ENCODE measurements around the gene MAPK4.
"Not testable (repeated sequence)": the region's sequence is repeated elsewhere in the genome, so short reads cannot be mapped to it uniquely, and the experiment has no call there.

The MAPK4 gene

GRCh38 chr18:50706199-50706598, 146.3 kb downstream of the MAPK4 start:
- Histone ChIP-seq H2BK120ac (ENCODE audit: low read depth, low read length) (no peak overlapping the region), H4K8ac (ENCODE audit: low read depth, low read length) (no peak overlapping the region), H3K4me1 (ENCODE audit: control insufficient read depth, low read depth, low read length) (no peaks in the 10 kb centered on the region), H3K27me3 (ENCODE audit: insufficient read depth, low read length, poor library complexity) (no peaks in the 10 kb centered on the region), H3K56ac (ENCODE audit: low read length) (no peak overlapping the region), H3K18ac (ENCODE audit: low read length) (no peak overlapping the region), H3K4me3 (ENCODE audit: low read length) (no peak overlapping the region), H3K4me2 (ENCODE audit: low read length) (no peak overlapping the region), H3K23ac (ENCODE audit: low read length) (no peak overlapping the region), H2BK5ac (ENCODE audit: low read length) (no peak overlapping the region), H3K9ac (ENCODE audit: low read length) (no peak overlapping the region), H3K36me3 (ENCODE audit: control insufficient read depth, insufficient read depth, low read length) (no peaks in the 10 kb centered on the region), H2AK5ac (ENCODE audit: low read length) (no peak overlapping the region), H3K79me2 (ENCODE audit: control insufficient read depth, insufficient read depth, low read length) (no peaks in the 10 kb centered on the region), H2BK15ac (replicated peaks; ENCODE audit: low read depth) (no peak overlapping the region), H3K79me1 (ENCODE audit: low read length) (no peaks in the 10 kb centered on the region), H3K4ac (ENCODE audit: low read depth, low read length) (no peak overlapping the region), H3K27ac (ENCODE audit: low read depth, low read length) (no peak overlapping the region), H4K5ac (ENCODE audit: low read length) (no peak overlapping the region)
- no peak for DNase-seq
- no CpG with 5 or more reads among the region's 6 CpGs for WGBS (ENCODE audit: extremely low coverage, insufficient coverage, low lambda C conversion rate)

DNA sequence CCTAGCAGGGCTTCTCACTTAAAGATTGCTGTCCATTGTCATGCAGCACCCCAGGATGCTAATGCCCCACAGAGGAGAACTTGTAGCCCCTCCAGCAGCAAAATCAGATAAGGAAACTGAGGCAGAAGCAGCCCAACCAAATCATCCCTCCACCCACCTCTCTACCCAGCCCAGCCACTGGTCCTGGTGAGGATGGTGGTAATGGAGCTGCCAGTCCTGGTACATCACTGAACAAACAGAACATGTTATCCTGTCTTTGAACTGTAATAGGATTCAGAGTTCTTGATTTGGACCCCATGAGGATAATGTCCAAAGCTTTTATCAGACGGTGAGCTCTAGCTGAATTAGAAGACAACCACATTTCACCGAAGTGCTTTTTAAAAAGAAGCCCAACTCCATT, 146.8 kb downstream of the MAPK4 start:
- no peak overlapping the region for H3K4ac ChIP-seq (ENCODE audit: low read depth, low read length)

DNA sequence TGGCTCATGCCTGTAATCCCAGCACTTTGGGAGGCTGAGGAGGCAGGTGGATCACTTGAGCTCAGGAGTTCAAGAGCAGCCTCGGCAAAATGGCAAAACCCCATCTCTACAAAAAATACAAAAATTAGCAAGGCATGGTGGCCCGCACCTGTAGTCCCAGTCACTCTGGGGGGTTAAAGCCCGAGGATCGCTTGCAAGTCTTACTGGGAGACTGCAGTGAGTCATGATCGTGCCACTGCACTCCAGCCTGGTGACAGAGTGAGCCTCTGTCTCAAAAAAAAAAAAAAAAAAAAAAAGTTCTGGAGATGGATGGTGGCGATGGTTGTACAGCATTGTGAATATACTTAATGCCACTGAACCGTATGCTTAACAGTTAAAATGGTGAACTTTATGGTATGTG, 147.4 kb downstream of the MAPK4 start:
- not testable (repeated sequence) for DNase-seq; H3K27ac ChIP-seq (ENCODE audit: low read depth, low read length); H3K4ac ChIP-seq (ENCODE audit: low read depth, low read length); H3K4me1 ChIP-seq (ENCODE audit: control insufficient read depth, low read depth, low read length); H3K56ac ChIP-seq (ENCODE audit: low read length); H3K18ac ChIP-seq (ENCODE audit: low read length); H2AK5ac ChIP-seq (ENCODE audit: low read length); H4K8ac ChIP-seq (ENCODE audit: low read depth, low read length); H3K36me3 ChIP-seq (ENCODE audit: control insufficient read depth, insufficient read depth, low read length); H3K79me2 ChIP-seq (ENCODE audit: control insufficient read depth, insufficient read depth, low read length); H2BK15ac ChIP-seq (replicated peaks; ENCODE audit: low read depth); H4K5ac ChIP-seq (ENCODE audit: low read length); H3K4me2 ChIP-seq (ENCODE audit: low read length); H3K27me3 ChIP-seq (ENCODE audit: insufficient read depth, low read length, poor library complexity); H3K23ac ChIP-seq (ENCODE audit: low read length); H2BK120ac ChIP-seq (ENCODE audit: low read depth, low read length); H3K79me1 ChIP-seq (ENCODE audit: low read length); H2BK5ac ChIP-seq (ENCODE audit: low read length); H3K4me3 ChIP-seq (ENCODE audit: low read length); H3K9ac ChIP-seq (ENCODE audit: low read length)
- WGBS (ENCODE audit: extremely low coverage, insufficient coverage, low lambda C conversion rate), result no CpG with 5 or more reads among the region's 7 CpGs

More for the DNA sequence above, 146.8 kb downstream of the MAPK4 start:
- H2BK120ac ChIP-seq (ENCODE audit: low read depth, low read length), result no peak overlapping the region
- no peak overlapping the region for H3K23ac ChIP-seq (ENCODE audit: low read length)
- H2BK15ac ChIP-seq (replicated peaks; ENCODE audit: low read depth), result no peak overlapping the region
- no peaks in the 10 kb centered on the region for H3K27me3 ChIP-seq (ENCODE audit: insufficient read depth, low read length, poor library complexity)
- no peak overlapping the region for H3K4me2 ChIP-seq (ENCODE audit: low read length)
- H3K56ac ChIP-seq (ENCODE audit: low read length), result no peak overlapping the region
- no peaks in the 10 kb centered on the region for H3K79me2 ChIP-seq (ENCODE audit: control insufficient read depth, insufficient read depth, low read length)
- no peak overlapping the region for H2BK5ac ChIP-seq (ENCODE audit: low read length)
- DNase-seq, result no peak
- H3K27ac ChIP-seq (ENCODE audit: low read depth, low read length), result no peak overlapping the region
- no peaks in the 10 kb centered on the region for H3K79me1 ChIP-seq (ENCODE audit: low read length)
- no peak overlapping the region for H4K8ac ChIP-seq (ENCODE audit: low read depth, low read length)
- H3K4me3 ChIP-seq (ENCODE audit: low read length), result no peak overlapping the region
- no peak overlapping the region for H4K5ac ChIP-seq (ENCODE audit: low read length)
- WGBS (ENCODE audit: extremely low coverage, insufficient coverage, low lambda C conversion rate), result no CpG with 5 or more reads among the region's 2 CpGs
- no peaks in the 10 kb centered on the region for H3K4me1 ChIP-seq (ENCODE audit: control insufficient read depth, low read depth, low read length)
- no peak overlapping the region for H3K9ac ChIP-seq (ENCODE audit: low read length)
- H2AK5ac ChIP-seq (ENCODE audit: low read length), result no peak overlapping the region
- H3K18ac ChIP-seq (ENCODE audit: low read length), result no peak overlapping the region
- no peaks in the 10 kb centered on the region for H3K36me3 ChIP-seq (ENCODE audit: control insufficient read depth, insufficient read depth, low read length)

DNA sequence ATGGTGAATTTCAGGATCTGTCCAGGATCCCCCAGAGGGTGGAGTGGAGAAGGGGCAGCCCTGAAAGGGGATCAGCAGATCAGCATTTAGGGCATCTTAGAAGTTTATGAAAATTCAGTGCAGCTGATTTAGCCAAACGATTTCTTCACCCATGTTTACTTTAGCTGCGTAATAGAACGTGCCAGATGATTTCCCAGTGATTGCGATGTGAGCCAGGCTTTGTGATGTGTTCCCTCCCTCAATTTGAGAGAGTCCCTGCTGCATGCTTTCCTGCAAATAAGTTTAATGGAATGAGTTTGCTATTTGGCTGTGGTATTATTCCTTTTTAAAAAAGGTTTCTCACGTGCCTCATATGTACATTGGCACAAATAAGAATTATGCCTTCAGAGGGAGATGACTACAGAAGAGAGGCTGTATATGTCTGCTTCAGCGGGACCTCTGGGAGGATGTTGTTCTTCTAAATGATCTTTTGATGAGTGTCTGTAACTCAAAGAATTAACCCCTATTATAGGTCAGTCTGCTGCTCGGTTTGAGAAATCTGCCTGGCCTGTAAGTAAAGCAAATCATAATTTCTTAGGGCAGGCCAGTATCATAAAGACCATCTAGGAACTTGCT, 148.1 kb downstream of the MAPK4 start:
- H3K4ac ChIP-seq (ENCODE audit: low read depth, low read length), result no peak overlapping the region
- H2BK15ac ChIP-seq (replicated peaks; ENCODE audit: low read depth), result no peak overlapping the region
- H3K56ac ChIP-seq (ENCODE audit: low read length), result no peak overlapping the region
- H3K18ac ChIP-seq (ENCODE audit: low read length), result no peak overlapping the region
- no peaks in the 10 kb centered on the region for H3K36me3 ChIP-seq (ENCODE audit: control insufficient read depth, insufficient read depth, low read length)
- no peak overlapping the region for H3K9ac ChIP-seq (ENCODE audit: low read length)
- H3K79me2 ChIP-seq (ENCODE audit: control insufficient read depth, insufficient read depth, low read length), result no peaks in the 10 kb centered on the region
- H3K27me3 ChIP-seq (ENCODE audit: insufficient read depth, low read length, poor library complexity), result no peaks in the 10 kb centered on the region
- H3K23ac ChIP-seq (ENCODE audit: low read length), result no peak overlapping the region
- WGBS (ENCODE audit: extremely low coverage, insufficient coverage, low lambda C conversion rate), result no CpG with 5 or more reads among the region's 7 CpGs
- no peak for DNase-seq
- H4K8ac ChIP-seq (ENCODE audit: low read depth, low read length), result no peak overlapping the region
- no peak overlapping the region for H4K5ac ChIP-seq (ENCODE audit: low read length)
- no peak overlapping the region for H2BK120ac ChIP-seq (ENCODE audit: low read depth, low read length)
- H3K27ac ChIP-seq (ENCODE audit: low read depth, low read length), result no peak overlapping the region
- H2BK5ac ChIP-seq (ENCODE audit: low read length), result no peak overlapping the region
- H3K4me2 ChIP-seq (ENCODE audit: low read length), result no peak overlapping the region
- no peak overlapping the region for H3K4me3 ChIP-seq (ENCODE audit: low read length)
- H2AK5ac ChIP-seq (ENCODE audit: low read length), result no peak overlapping the region
- H3K4me1 ChIP-seq (ENCODE audit: control insufficient read depth, low read depth, low read length), result no peaks in the 10 kb centered on the region
- H3K79me1 ChIP-seq (ENCODE audit: low read length), result no peaks in the 10 kb centered on the region

GRCh38 chr18:50709193-50709592, 149.3 kb downstream of the MAPK4 start:
- H3K9ac ChIP-seq (ENCODE audit: low read length), result no peak overlapping the region
- H4K8ac ChIP-seq (ENCODE audit: low read depth, low read length), result no peak overlapping the region
- no peaks in the 10 kb centered on the region for H3K79me1 ChIP-seq (ENCODE audit: low read length)
- no peak overlapping the region for H3K4ac ChIP-seq (ENCODE audit: low read depth, low read length)
- H3K23ac ChIP-seq (ENCODE audit: low read length), result no peak overlapping the region
- no CpG with 5 or more reads among the region's 7 CpGs for WGBS (ENCODE audit: extremely low coverage, insufficient coverage, low lambda C conversion rate)
- no peak overlapping the region for H2BK15ac ChIP-seq (replicated peaks; ENCODE audit: low read depth)
- H3K79me2 ChIP-seq (ENCODE audit: control insufficient read depth, insufficient read depth, low read length), result no peaks in the 10 kb centered on the region
- no peak overlapping the region for H2BK120ac ChIP-seq (ENCODE audit: low read depth, low read length)
- peak; percentile 20 for DNase-seq
- H2AK5ac ChIP-seq (ENCODE audit: low read length), result no peak overlapping the region
- H3K56ac ChIP-seq (ENCODE audit: low read length), result no peak overlapping the region
- no peaks in the 10 kb centered on the region for H3K27me3 ChIP-seq (ENCODE audit: insufficient read depth, low read length, poor library complexity)
- H3K4me2 ChIP-seq (ENCODE audit: low read length), result no peak overlapping the region
- no peak overlapping the region for H3K4me3 ChIP-seq (ENCODE audit: low read length)
- no peak overlapping the region for H4K5ac ChIP-seq (ENCODE audit: low read length)
- H3K36me3 ChIP-seq (ENCODE audit: control insufficient read depth, insufficient read depth, low read length), result no peaks in the 10 kb centered on the region
- no peaks in the 10 kb centered on the region for H3K4me1 ChIP-seq (ENCODE audit: control insufficient read depth, low read depth, low read length)
- H3K18ac ChIP-seq (ENCODE audit: low read length), result no peak overlapping the region
- no peak overlapping the region for H2BK5ac ChIP-seq (ENCODE audit: low read length)
- H3K27ac ChIP-seq (ENCODE audit: low read depth, low read length), result no peak overlapping the region

- H3K9ac ChIP-seq (ENCODE audit: low read length), result no peak overlapping the region
- WGBS (ENCODE audit: extremely low coverage, insufficient coverage, low lambda C conversion rate), result no CpG with 5 or more reads among the region's 5 CpGs
These were observed 151.5 kb downstream of the MAPK4 start for GRCh38 chr18:50711386-50711785.

More at GRCh38 chr18:50711386-50711785, 151.5 kb downstream of the MAPK4 start:
- Histone ChIP-seq H4K8ac (ENCODE audit: low read depth, low read length) (no peak overlapping the region), H3K4me3 (ENCODE audit: low read length) (no peak overlapping the region), H3K18ac (ENCODE audit: low read length) (no peak overlapping the region), H3K56ac (ENCODE audit: low read length) (no peak overlapping the region), H3K36me3 (ENCODE audit: control insufficient read depth, insufficient read depth, low read length) (no peaks in the 10 kb centered on the region), H3K27me3 (ENCODE audit: insufficient read depth, low read length, poor library complexity) (no peaks in the 10 kb centered on the region), H3K79me2 (ENCODE audit: control insufficient read depth, insufficient read depth, low read length) (no peaks in the 10 kb centered on the region), H3K4me2 (ENCODE audit: low read length) (no peak overlapping the region), H3K79me1 (ENCODE audit: low read length) (no peaks in the 10 kb centered on the region), H3K4me1 (ENCODE audit: control insufficient read depth, low read depth, low read length) (no peaks in the 10 kb centered on the region), H2BK120ac (ENCODE audit: low read depth, low read length) (no peak overlapping the region), H3K23ac (ENCODE audit: low read length) (no peak overlapping the region), H4K5ac (ENCODE audit: low read length) (no peak overlapping the region), H3K27ac (ENCODE audit: low read depth, low read length) (no peak overlapping the region), H2BK5ac (ENCODE audit: low read length) (no peak overlapping the region), H2BK15ac (replicated peaks; ENCODE audit: low read depth) (no peak overlapping the region), H2AK5ac (ENCODE audit: low read length) (no peak overlapping the region), H3K4ac (ENCODE audit: low read depth, low read length) (no peak overlapping the region)
- no peak for DNase-seq
